ENCODE data around the gene GPN1. TPM values are rescaled to one million over a fixed set of nuclear protein-coding genes. Genes with fewer than 3 reads are reported as not detected.

GPN1 gene
- total and polyA plus RNA-seq, 2 experiments from 2014 or later: 23.7 to 40.3 TPM

DNA sequence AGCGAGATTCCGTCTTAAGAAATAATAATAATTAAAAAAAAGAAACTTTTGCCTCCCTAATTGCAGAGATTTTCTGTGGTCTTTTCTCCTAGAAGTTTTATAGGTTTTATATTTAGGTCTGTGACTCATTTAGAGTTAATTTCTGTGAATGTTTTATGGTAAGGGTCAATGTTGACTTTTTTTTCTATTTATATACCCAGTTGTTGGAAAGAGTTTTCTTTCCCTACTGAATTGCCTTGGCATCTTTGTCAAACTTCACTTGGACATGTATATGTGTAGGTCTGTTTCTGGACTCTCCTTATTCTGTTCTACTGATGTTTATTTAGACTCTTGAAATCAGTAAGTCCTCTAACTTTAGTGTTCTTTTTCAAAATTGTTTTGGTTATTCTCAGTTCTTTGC lies 40.5 kb upstream of the GPN1 start (continued):
- TF ChIP-seq, protein P1, sequence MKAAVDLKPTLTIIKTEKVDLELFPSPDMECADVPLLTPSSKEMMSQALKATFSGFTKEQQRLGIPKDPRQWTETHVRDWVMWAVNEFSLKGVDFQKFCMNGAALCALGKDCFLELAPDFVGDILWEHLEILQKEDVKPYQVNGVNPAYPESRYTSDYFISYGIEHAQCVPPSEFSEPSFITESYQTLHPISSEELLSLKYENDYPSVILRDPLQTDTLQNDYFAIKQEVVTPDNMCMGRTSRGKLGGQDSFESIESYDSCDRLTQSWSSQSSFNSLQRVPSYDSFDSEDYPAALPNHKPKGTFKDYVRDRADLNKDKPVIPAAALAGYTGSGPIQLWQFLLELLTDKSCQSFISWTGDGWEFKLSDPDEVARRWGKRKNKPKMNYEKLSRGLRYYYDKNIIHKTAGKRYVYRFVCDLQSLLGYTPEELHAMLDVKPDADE (IDR thresholded peaks at IDR 0.05): no peak
- no peak for TF ChIP-seq ZNF462 (CRISPR knock-in tag; IDR thresholded peaks at IDR 0.05)
- TF ChIP-seq STAT1 (IDR thresholded peaks at IDR 0.05; ENCODE audit: unreplicated experiment): no peak
- no peak for TF ChIP-seq EZH2phosphoT487 (IDR thresholded peaks at IDR 0.05; ENCODE audit: unreplicated experiment)
- no peak for TF ChIP-seq POLR2AphosphoS5 (IDR thresholded peaks at IDR 0.05; ENCODE audit: low read depth)

DNA sequence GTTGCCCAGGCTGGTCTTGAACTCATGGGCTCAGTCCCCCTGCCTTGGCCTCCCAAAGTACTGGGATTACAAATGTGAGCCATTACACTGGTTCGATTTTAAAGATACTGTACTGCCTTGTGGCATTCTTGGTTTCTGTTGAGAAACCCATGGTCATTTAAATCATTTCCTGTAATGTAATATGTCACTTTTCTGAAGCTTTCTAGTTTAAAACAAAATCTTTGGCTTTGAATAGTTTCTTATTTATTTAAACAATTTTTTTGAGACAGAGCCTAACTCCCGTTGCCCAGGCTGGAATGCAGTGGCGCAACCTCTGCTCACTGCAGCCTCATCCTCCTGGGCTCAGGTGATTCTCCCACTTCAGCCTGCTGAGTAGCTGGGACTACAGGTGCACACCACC lies 37.1 kb upstream of the GPN1 start:
- peaks cover 27% of the 10 kb centered on the region for H4K20me1 ChIP-seq (replicated peaks; ENCODE audit: insufficient read depth)
- TF ChIP-seq, protein P2, sequence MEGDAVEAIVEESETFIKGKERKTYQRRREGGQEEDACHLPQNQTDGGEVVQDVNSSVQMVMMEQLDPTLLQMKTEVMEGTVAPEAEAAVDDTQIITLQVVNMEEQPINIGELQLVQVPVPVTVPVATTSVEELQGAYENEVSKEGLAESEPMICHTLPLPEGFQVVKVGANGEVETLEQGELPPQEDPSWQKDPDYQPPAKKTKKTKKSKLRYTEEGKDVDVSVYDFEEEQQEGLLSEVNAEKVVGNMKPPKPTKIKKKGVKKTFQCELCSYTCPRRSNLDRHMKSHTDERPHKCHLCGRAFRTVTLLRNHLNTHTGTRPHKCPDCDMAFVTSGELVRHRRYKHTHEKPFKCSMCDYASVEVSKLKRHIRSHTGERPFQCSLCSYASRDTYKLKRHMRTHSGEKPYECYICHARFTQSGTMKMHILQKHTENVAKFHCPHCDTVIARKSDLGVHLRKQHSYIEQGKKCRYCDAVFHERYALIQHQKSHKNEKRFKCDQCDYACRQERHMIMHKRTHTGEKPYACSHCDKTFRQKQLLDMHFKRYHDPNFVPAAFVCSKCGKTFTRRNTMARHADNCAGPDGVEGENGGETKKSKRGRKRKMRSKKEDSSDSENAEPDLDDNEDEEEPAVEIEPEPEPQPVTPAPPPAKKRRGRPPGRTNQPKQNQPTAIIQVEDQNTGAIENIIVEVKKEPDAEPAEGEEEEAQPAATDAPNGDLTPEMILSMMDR (conservative IDR thresholded peaks at IDR 0.05; ENCODE audit: low read depth in 2 of 2): no peak
- TF ChIP-seq ZNF462 (CRISPR knock-in tag; IDR thresholded peaks at IDR 0.05) (no peak), NANOG (IDR thresholded peaks at IDR 0.05; ENCODE audit: borderline replicate concordance) (no peak)

More for the DNA sequence above, 37.1 kb upstream of the GPN1 start:
- H3K27ac ChIP-seq (ENCODE audit: low read depth): no peak overlapping the region
- peaks cover 7% of the 10 kb centered on the region for H3K27me3 Mint-ChIP-seq (ENCODE audit: insufficient read depth, low read depth, poor library complexity)
- H3K4me3 Mint-ChIP-seq: no peak overlapping the region
- no peak overlapping the region for H3K4me2 ChIP-seq
- DNase-seq (ENCODE audit: low spot score) (no peak), ATAC-seq (no peak)
- no peaks in the 10 kb centered on the region for H3K4me1 Mint-ChIP-seq
- H3K36me3 Mint-ChIP-seq (ENCODE audit: low read depth): peaks cover 56% of the 10 kb centered on the region
- H3F3A ChIP-seq (replicated peaks; ENCODE audit: low read depth): no peaks in the 10 kb centered on the region
- H2AFZ ChIP-seq: no peak overlapping the region
- H3K4me1 ChIP-seq (ENCODE audit: insufficient read depth): no peaks in the 10 kb centered on the region
- H3K4me3 ChIP-seq: no peak overlapping the region
- peaks cover 95% of the 10 kb centered on the region for H3K79me2 ChIP-seq (replicated peaks; ENCODE audit: insufficient read depth)
- no peak overlapping the region for H3K27ac Mint-ChIP-seq
- H3K9me2 ChIP-seq (ENCODE audit: insufficient read depth): no peaks in the 10 kb centered on the region
- H3K27me3 ChIP-seq (ENCODE audit: insufficient read depth): no peaks in the 10 kb centered on the region
- H3K36me3 ChIP-seq (ENCODE audit: insufficient read depth): peaks cover 7% of the 10 kb centered on the region
- H3K9me3 Mint-ChIP-seq: peaks cover 53% of the 10 kb centered on the region

All from GM23338 (cell line).